ENCODE results near the gene GPS1. TPM values are rescaled to one million over a fixed set of nuclear protein-coding genes. Genes with fewer than 3 reads are reported as not detected.

GPS1 gene
- polyA plus RNA-seq, 4 donors: 98.9 to 158 (median 137) TPM

- no peak for DNase-seq (ENCODE audit: low read depth in 4 of 4, low spot score in 2 of 4)
These were observed 21.7 kb downstream of the GPS1 start for GRCh38 chr17:82073446-82073845.

DNA sequence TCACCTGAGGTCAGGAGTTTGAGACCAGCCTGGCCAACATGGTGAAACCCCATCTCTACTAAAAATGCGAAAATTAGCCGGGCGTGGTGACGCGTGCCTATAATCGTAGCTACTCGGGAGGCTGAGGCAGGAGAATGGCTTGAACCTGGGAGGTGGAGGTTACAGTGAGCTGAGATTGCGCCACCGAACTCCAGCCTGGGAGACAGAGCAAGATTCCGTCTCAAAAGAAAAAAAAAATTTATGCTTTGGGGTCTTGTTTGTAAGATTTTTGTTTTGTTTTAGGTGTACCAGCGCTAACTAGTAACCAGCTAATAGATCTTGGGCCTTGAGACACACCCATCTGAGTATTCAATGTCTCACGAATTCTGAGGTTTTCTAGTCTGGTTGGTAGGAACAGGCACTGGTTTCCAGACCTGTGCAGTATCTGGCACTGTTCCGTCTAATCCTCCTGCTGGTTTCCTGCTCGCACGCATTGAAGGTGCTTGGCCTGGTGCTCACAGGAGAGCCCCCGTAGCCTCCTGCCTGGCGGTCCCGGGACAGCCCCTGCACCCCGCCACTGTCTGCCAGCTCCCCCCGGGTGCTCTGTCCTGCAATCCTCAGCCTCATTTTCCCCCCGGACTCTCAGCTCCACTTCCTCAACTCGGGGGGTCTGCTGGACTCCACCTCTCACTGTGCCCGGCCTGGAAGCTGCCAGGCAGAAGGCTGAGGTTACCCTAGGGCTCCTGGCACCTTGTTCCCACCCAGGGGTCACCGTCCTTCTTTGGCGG lies 24.5 kb downstream of the GPS1 start:
- DNase-seq (ENCODE audit: low read depth in 4 of 4, low spot score in 2 of 4): no peak

DNA sequence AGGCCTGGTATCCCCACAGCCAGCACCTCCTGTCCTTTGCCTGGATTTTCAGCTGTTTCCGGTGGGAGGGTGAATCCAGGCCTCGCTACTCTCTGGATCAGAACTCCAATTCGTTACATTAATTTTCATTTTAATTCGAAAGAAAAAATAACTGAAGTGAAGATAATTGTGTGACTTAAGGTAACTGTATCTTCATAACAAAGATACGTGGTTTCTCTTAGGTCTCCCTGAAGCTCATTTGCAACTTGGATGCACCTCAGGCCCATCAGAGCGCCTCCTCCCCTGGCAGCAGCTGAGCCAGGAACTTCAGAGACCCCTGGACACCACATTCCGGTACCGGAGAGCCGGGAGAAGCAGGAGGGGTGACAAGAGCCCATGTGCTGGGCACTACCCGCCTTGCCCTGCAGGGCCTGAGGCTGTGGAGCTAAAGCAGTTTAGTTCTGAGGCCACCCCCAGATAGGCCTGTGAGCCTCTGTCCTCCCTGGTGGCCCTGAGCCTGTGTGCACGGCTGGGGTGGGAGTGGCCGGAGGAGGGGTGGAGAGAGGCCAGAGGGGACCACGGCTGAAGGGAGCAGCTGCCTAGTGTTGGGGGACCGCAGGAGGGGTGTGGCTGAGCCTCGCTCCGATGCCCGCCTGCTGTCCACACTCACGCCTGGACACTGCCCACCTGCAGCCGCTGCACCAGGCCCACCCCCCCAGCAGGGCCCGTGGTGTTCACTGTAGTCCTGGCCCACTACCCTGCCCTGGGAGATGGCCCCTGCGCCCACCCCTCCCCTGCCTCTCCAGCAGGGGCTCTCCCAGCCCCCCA lies 25.3 kb downstream of the GPS1 start:
- no peak for DNase-seq (ENCODE audit: low read depth in 4 of 4, low spot score in 2 of 4)

GRCh38 chr17:82077617-82078358 lies 26.1 kb downstream of the GPS1 start:
- no peak for DNase-seq (ENCODE audit: low read depth in 4 of 4, low spot score in 2 of 4)

DNA sequence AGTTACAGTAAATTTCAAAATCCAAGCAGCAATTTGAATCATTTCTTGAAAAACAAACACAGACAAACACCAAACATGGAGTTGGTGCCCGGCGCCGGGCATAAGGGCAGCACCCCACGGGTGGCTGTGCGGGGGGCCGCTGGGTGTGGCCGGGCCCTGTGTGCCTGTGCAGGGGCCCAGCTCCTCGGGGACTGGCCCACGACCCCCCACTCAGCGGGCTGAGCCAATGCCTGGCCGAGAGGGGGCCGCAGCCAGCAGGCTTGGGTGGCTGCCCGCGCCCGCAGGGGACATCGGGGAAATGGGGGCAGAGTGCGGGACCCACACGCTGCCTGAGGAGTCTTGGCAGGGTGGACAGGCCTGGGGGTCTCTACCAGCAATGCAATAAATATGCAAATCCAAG lies 26.7 kb downstream of the GPS1 start:
- DNase-seq (ENCODE audit: low read depth in 4 of 4, low spot score in 2 of 4): no peak

- DNase-seq (ENCODE audit: low read depth in 4 of 4, low spot score in 2 of 4): no peak
These were observed 27.4 kb downstream of the GPS1 start for GRCh38 chr17:82079001-82079677.

DNA sequence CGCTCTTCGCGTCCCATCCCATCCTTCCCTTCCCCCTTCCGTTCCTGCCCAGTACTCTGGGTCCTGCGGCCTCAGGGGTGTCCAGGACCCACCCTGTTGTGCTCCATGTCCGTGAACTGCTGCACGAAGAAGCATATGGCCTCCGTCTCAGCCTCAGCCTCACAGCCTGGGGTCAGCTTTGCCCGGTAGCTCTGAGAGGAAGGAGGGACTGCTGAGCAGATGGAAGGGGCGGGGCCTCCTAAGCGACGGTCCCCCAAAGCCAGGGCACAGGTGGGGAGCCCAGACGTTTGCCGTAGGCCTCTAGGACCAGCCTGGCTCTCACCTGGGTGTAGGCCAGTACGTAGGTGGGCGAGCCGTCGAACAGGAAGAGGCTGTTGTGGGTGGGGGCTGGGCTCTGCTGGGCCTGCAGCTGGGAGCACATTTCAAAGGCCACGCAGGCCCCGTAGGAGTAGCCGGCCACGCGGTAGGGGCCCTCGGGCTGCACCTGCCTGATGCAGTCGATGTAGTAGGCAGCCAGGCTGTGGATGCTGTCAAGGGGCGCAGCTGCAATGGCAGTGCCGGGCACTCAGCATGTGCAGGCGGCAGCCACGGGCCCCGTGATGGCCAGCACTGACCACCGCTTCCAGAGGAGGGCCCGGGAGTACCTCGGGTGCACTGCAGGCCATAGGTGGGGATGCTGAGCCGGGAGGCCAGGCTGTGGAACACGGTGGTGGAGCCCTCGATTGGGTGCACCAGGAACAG lies 28.5 kb downstream of the GPS1 start:
- no peak for DNase-seq (ENCODE audit: low read depth in 4 of 4, low spot score in 2 of 4)

GRCh38 chr17:82080789-82081464 lies 29.2 kb downstream of the GPS1 start:
- DNase-seq (ENCODE audit: low read depth in 4 of 4, low spot score in 2 of 4): no peak

DNA sequence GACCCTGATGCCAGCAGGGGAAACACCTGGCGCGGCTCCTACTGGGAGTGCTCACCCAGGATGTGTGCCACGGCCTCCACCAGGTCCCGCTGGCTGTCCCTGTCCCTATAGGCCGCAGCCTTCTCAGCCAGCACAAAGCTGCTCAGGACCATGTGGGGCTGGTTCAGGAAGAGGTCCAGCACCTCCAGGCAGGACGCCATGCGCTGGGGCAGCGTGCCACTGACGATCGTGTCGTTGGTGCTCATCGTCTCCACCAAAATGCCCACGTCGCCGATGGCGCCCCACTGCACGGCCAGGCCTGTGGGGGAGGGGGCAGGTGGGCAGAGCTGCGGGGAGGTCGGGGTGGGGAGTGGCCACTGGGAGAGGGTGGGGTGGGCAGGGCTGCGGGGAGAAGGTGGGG lies 29.8 kb downstream of the GPS1 start:
- no peak for DNase-seq (ENCODE audit: low read depth in 4 of 4, low spot score in 2 of 4)

DNA sequence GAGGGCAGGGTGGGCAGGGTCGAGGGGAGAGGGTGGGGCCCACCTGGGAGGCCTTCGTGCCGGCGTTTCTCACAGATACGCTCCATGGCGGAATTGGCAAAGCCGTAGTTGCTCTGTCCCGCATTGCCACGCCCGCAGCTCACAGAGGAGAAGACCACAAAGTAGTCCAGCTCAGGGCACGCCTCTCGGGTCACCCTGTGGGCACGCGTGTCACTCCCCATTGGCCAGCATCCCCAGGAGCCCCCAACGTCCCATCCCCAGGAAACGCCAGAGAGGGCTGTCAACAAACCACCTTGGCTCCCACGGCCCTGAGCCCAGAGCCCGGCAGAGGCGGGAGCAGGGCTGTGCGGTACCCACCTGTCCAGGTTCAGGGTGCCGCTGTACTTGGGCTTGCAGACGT lies 30.3 kb downstream of the GPS1 start:
- DNase-seq (ENCODE audit: low read depth in 4 of 4, low spot score in 2 of 4): no peak

DNA sequence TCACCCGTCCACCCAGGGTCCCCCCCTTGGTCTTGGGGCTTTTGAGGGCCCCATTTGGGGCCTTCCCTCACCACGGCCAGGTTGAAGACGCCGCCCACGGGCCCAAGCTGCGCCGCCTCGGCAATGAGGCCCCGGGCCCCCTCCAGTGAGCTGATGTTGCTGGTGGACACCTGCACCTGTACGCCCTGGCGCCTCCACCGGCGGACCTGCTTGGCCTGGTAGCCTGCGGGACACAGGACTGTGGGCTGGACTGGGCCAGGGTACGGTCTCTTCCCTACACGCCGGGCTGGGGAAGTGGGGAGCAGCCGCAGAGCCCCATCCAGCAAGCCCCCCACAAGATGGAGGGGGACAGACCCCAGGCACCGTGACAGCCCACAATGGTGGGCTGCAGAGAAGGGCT lies 30.8 kb downstream of the GPS1 start:
- DNase-seq (ENCODE audit: low read depth in 4 of 4, low spot score in 2 of 4): no peak

DNA sequence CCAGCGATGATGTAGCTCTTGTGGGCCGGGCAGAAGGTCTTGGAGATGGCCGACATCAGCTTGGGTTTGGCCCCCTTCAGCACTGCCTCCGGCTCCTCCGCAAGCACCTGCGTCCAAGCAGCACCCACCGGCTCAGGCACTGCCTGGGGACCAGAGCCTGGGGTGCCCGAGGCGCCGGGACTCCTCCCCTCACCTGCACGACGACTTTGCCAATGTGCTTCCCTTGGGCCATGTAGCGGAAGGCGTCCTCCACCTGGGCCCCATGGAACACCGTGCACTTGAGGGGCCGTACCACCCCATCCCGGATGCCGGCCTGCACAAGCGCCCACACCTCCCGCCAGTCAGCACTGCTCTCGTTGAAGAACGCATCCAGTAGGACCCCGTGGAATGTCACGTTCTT lies 31.3 kb downstream of the GPS1 start:
- no peak for DNase-seq (ENCODE audit: low read depth in 4 of 4, low spot score in 2 of 4)

DNA sequence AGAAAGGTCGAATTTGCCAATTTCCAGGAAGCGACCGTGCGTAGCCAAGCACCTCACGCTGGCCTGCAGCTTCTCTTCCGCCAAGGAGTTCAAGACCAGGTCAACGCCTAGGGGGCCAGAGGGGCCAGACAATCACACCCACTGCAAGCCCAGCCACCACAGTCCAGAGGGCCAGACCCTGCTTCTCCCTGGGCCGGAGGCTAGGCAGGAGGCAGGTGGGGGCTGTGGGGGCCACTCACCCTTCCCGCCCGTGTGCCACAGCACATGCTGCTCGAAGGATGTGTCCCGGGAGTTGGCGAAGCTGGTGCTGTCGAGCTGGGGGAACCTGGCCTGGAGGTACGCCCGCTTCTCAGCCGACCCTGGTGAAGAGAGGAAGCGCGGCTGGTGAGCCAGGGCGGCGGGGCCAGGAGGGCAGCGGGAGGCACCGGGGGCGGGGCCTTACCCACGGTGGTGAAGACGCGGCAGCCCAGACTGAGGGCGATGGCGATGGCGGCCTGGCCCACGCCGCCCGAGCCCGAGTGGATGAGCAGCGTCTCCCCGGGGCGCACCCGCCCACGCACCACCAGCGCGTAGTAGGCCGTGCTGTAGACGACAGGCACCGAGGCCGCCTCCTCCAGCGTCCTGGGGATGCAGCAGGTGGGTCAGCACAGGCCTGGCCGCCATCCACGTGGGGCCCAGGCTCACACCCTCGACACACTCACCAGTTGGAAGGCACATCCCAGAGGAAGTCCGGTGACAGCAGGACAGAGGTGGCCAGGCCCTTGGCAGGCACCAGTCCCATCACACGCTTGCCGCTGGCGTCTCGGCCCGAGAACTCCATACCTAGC lies 32.0 kb downstream of the GPS1 start:
- no peak for DNase-seq (ENCODE audit: low read depth in 4 of 4, low spot score in 2 of 4)

- no peak for DNase-seq (ENCODE audit: low read depth in 4 of 4, low spot score in 2 of 4)
These were observed 32.8 kb downstream of the GPS1 start for GRCh38 chr17:82084373-82085030.

DNA sequence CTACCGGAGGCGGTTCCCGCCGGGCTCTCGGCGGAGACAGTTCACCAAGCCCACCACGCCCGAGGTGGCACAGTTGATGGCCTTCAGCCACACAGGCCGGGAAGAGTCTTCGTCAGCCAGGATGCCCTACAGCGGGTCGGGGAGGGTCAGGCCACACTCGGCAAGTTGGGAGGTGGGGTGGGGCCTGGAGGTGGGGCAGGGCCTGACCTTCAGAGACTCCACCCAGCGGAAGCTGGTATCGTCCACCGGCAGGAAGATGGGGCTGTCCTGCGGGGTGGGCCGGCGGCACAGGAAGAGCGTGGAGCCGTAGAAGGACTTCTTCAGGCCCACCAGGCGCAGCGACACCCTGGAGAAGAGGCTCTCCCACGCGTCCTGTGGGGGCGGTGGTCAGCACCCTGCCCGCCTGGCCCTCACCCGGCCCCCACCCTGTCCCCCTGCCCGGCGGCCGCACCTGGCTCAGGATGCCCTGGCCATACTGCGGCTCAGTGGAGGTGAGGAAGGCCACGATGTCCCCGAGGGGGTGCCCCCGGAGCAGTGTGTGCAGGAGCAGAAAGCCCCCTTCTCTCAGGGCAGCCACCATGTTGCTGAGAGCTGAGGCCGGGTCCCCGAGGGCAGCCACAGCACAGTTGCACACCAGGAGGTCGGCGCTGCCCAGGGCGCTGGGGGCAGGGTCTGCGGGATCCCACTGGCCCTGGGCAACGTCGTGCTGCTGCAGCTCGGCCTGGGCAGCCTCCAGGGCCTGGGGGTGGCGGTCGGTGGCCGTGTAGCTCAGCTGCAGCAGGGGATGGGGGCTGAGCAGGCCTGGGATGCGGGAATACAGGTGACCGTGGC lies 33.5 kb downstream of the GPS1 start:
- no peak for DNase-seq (ENCODE audit: low read depth in 4 of 4, low spot score in 2 of 4)

DNA sequence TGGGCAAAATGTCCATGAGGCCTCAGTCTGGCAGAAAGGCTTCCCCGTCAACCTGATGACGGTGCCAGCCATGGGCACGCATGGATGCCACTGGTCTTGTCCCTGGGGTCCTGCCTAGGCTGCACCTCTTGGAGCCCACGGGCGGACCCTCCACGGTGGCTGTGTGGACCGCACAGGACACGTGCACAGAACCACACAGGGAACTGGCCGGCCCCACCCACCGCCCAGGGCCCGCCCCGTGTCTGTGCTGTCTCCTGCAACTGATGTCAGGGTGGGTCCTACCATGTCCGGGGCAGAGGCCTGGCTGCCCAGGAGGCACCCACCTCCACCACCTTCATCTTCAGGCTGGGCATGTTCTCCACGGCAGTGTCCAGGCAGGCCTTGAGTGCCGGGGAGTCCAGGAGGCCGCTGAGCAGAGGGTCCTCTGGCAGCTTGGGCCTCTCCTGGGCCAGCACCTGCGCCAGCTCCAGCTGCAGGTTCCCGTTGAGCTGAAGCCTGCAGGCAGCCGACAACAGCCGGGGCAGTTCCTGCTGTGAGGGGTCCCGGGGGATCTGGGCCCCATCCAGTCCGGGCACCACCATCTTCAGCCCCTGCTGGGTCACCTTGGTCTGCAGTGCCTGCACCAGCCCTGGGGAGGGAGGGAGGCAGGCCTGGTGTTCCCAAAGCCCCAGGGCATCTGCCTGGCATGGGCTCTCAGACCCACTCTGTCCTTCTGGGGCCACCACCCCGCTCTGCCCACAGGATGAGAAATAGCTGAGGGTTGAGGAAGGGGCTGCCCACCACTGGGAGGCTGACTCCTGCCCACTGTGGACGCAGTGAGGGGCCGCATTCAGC lies 34.5 kb downstream of the GPS1 start:
- no peak for DNase-seq (ENCODE audit: low read depth in 4 of 4, low spot score in 2 of 4)

Data from left renal cortex interstitium (tissue), 4 donors.